KBM-7 (cell line): ENCODE data around the gene TRMT61B.

Experiments
- DNase-seq: peaks from one replicate; pipeline ENCODE4 v3.0.0-alpha.2; 2015
- in situ Hi-C: fragments of 300-500 bp; cut with MboI; formaldehyde crosslinking; loops from 2 replicates; pipeline ENCODE4 v1.14.3; 2020; ENCODE audit warnings: low sequenced_read_pairs, low pct_unique_long_range_greater_than_20kb, mixed read lengths

Gene TRMT61B

GRCh38 chr2:28870146-28870891 is at the start of gene TRMT61B:
TSS of gene TRMT61B (minus strand) at chr2:28870309. CDS start at chr2:28870277, 32 bp downstream.
- in situ Hi-C loops: no loop called here
- peak; percentile 96 for DNase-seq

- in situ Hi-C loops: no loop called here
- DNase-seq: no peak
Measured at GRCh38 chr2:28915939-28916338, 45.8 kb upstream of the TRMT61B start.

GRCh38 chr2:28909655-28910353 is 39.7 kb upstream of the TRMT61B start:
- DNase-seq: no peak
- in situ Hi-C loops: no loop called here

- in situ Hi-C loops: no loop called here
- no peak for DNase-seq
Measured at GRCh38 chr2:28908172-28908571, 38.1 kb upstream of the TRMT61B start.

GRCh38 chr2:28906821-28907220 is 36.7 kb upstream of the TRMT61B start:
- no peak for DNase-seq
- in situ Hi-C loops: no loop called here

GRCh38 chr2:28906376-28906775 is 36.3 kb upstream of the TRMT61B start:
- no peak for DNase-seq
- in situ Hi-C loops: no loop called here

- in situ Hi-C loops: no loop called here
- DNase-seq: no peak
Measured at GRCh38 chr2:28905533-28905932, 35.4 kb upstream of the TRMT61B start.

GRCh38 chr2:28904802-28905457 is 34.8 kb upstream of the TRMT61B start:
- in situ Hi-C loops: no loop called here
- DNase-seq: no peak

GRCh38 chr2:28904295-28904694 is 34.2 kb upstream of the TRMT61B start:
- DNase-seq: no peak
- in situ Hi-C loops: no loop called here

- in situ Hi-C loops: no loop called here
- no peak for DNase-seq
Measured at GRCh38 chr2:28902584-28902983, 32.5 kb upstream of the TRMT61B start.

GRCh38 chr2:28901841-28902240 is 31.7 kb upstream of the TRMT61B start:
- in situ Hi-C loops: no loop called here

GRCh38 chr2:28901202-28901601 is 31.1 kb upstream of the TRMT61B start:
- in situ Hi-C loops: no loop called here
- no peak for DNase-seq

More at GRCh38 chr2:28901841-28902240, 31.7 kb upstream of the TRMT61B start:
- DNase-seq: no peak

GRCh38 chr2:28898048-28898447 is 27.9 kb upstream of the TRMT61B start:
- no peak for DNase-seq
- in situ Hi-C loops: no loop called here

GRCh38 chr2:28896906-28897305 is 26.8 kb upstream of the TRMT61B start:
- no peak for DNase-seq
- in situ Hi-C loops: no loop called here

GRCh38 chr2:28895189-28895893 is 25.2 kb upstream of the TRMT61B start:
- peak; percentile 64 for DNase-seq
- in situ Hi-C loops: no loop called here

GRCh38 chr2:28894470-28895188 is 24.5 kb upstream of the TRMT61B start, which contains the start of gene WDR43:
TSS of gene WDR43 (plus strand) at chr2:28894667. CDS start at chr2:28894699, 32 bp downstream.
- peak; percentile 100 for DNase-seq
- in situ Hi-C loops: no loop called here

GRCh38 chr2:28893488-28893887 is 23.4 kb upstream of the TRMT61B start:
- no peak for DNase-seq
- in situ Hi-C loops: no loop called here

- in situ Hi-C loops: no loop called here
- no peak for DNase-seq
Measured at GRCh38 chr2:28880193-28880592, 10.1 kb upstream of the TRMT61B start.

- in situ Hi-C loops: no loop called here
Measured at GRCh38 chr2:28871620-28872019, 1.5 kb upstream of the TRMT61B start.

More at GRCh38 chr2:28871620-28872019, 1.5 kb upstream of the TRMT61B start:
- DNase-seq: no peak
